GM13977 (cell line): ENCODE results near the gene MUTYH.

Source experiments
- DNase-seq: peaks from one replicate; pipeline ENCODE4 v3.0.0; 2012; ENCODE audit warnings: low spot score
- CTCF ChIP-seq: IDR thresholded peaks from 2 replicates; pipeline ENCODE4 v1.5.1; 2012; ENCODE audit warnings: mild to moderate bottlenecking, control low read depth; ENCODE audit not compliant: insufficient read depth; ENCODE audit errors: extremely low read depth, missing control alignments
- in situ Hi-C: fragments of 300-500 bp; cut with MboI; formaldehyde crosslinking; loops from one replicate; pipeline ENCODE4 v1.12.0; 2022; ENCODE audit warnings: low sequenced_read_pairs, low pct_unique_long_range_greater_than_20kb, mixed read lengths, inconsistent platforms; ENCODE audit not compliant: unreplicated experiment

Gene MUTYH

GRCh38 chr1:45353685-45354084 lies 13.4 kb upstream of the MUTYH start:
- in situ Hi-C loops, result no loop called here
- TF ChIP-seq CTCF, result no peak
- DNase-seq, result no peak

- TF ChIP-seq CTCF, result no peak
- in situ Hi-C loops, result no loop called here
- DNase-seq, result no peak
These were observed 11.3 kb upstream of the MUTYH start for GRCh38 chr1:45351508-45351907.

- TF ChIP-seq CTCF, result no peak
- no peak for DNase-seq
- in situ Hi-C loops, result no loop called here
These were observed 8.9 kb upstream of the MUTYH start for GRCh38 chr1:45348966-45349677.

GRCh38 chr1:45348609-45348965 lies 8.3 kb upstream of the MUTYH start:
- in situ Hi-C loops, result no loop called here
- DNase-seq, result no peak
- no peak for TF ChIP-seq CTCF

GRCh38 chr1:45348020-45348419 lies 7.8 kb upstream of the MUTYH start:
- no peak for DNase-seq
- TF ChIP-seq CTCF, result no peak
- in situ Hi-C loops, result no loop called here

- in situ Hi-C loops, result no loop called here
- TF ChIP-seq CTCF, result no peak
- no peak for DNase-seq
These were observed 6.2 kb upstream of the MUTYH start for GRCh38 chr1:45346473-45346872.

- DNase-seq, result no peak
- in situ Hi-C loops, result no loop called here
- TF ChIP-seq CTCF, result no peak
These were observed 4.8 kb upstream of the MUTYH start for GRCh38 chr1:45345014-45345413.
